ENCODE results near the gene SH3YL1.

SH3YL1 gene

DNA sequence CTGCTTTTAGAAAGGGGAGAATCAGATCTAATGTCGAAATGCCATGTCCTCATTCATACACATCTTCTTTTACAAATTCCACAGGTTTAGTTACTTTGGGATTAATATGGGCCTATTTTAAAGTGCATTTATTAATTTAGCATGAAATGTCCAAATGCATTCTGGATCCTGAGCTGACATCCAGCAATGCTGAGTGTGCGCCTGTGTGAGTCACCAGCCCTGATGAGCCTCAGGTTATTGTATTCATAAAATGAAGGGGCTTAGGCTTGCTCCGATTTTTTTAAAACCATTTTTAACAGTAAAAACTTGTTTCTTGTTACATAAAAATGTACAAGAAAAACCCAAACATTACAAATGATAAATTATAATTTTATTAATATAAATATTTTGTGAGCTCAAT lies 94.1 kb downstream of the SH3YL1 start:
- Histone ChIP-seq H3K4me3 (ENCODE audit: low read length in 2 of 2) (no peak overlapping the region), H3K27ac (ENCODE audit: low read depth in 2 of 2, low read length in 2 of 2) (no peak overlapping the region), H3K36me3 (ENCODE audit: control insufficient read depth in 2 of 2, insufficient read depth in 2 of 2, low read length in 2 of 2) (no peaks in the 10 kb centered on the region), H3K9ac (ENCODE audit: low read depth in 1 of 2, low read length in 2 of 2) (no peak overlapping the region), H3K9me3 (ENCODE audit: control insufficient read depth in 2 of 2, low read length in 2 of 2) (no peaks in the 10 kb centered on the region), H3K27me3 (ENCODE audit: control insufficient read depth in 2 of 2, insufficient read depth in 2 of 2, low read length in 2 of 2) (no peaks in the 10 kb centered on the region), H3K4me1 (ENCODE audit: control insufficient read depth in 2 of 2, insufficient read depth in 2 of 2, low read length in 2 of 2) (no peaks in the 10 kb centered on the region)

All from mucosa of rectum (tissue), 2 donors.